HEK293 (cell line): ENCODE data around the gene DBI.

Experiments
- CTCF ChIA-PET: fragments of 350-600 bp; formaldehyde crosslinking; extraction: SDS; loops from one replicate; lab custom pipeline; 2021; ENCODE audit warnings: antibody characterized with exemption; lab: Yijun Ruan, JAX
- POLR2A ChIA-PET: fragments of 300-600 bp; formaldehyde crosslinking; extraction: SDS; loops from one replicate; lab custom pipeline; 2020; ENCODE audit warnings: antibody characterized with exemption, inconsistent platforms; lab: Yijun Ruan, JAX
- H3K27ac ChIP-seq: fragments of 200-500 bp; sonication (Bioruptor generic); 2 replicates; pipeline ENCODE4 v1.5.1; 2014; ENCODE audit warnings: low read depth, low read length, control low read depth, inconsistent platforms; ENCODE audit errors: extremely low read depth
- H3K36me3 ChIP-seq, 2 experiments: fragments of 200-500 bp in 1 of 2; sonication (Bioruptor generic) in 1 of 2; 1 replicate in 1 of 2; 2 replicates in 1 of 2; pipeline ENCODE4 v1.5.1; 2014 to 2017; ENCODE audit warnings: inconsistent platforms in 2 of 2, low read length in 2 of 2; ENCODE audit not compliant: control insufficient read depth in 2 of 2, insufficient read depth in 1 of 2
- H3K4me1 ChIP-seq: fragments of 200-500 bp; sonication (Bioruptor generic); 2 replicates; pipeline ENCODE4 v1.5.1; 2014; ENCODE audit warnings: mild to moderate bottlenecking, low read length, inconsistent platforms; ENCODE audit not compliant: control insufficient read depth, insufficient read depth
- H3K4me3 ChIP-seq: 2 replicates; pipeline ENCODE4 v1.5.1; 2011; ENCODE audit warnings: low read depth, mild to moderate bottlenecking, control low read depth, low read length, moderate library complexity
- H3K9me3 ChIP-seq: fragments of 200-500 bp; sonication (Bioruptor generic); 2 replicates; pipeline ENCODE4 v1.5.1; 2014; ENCODE audit warnings: low read depth, low read length, inconsistent platforms; ENCODE audit not compliant: control insufficient read depth, insufficient read depth
- FEZF1 ChIP-seq: fragments of 450-650 bp; formaldehyde crosslinking; IDR thresholded peaks from 2 replicates; pipeline ENCODE4 v1.5.1; 2016; ENCODE audit warnings: missing biosample characterization, missing genetic modification characterization
- GLIS1 ChIP-seq: fragments of 450-650 bp; formaldehyde crosslinking; IDR thresholded peaks from 2 replicates; pipeline ENCODE4 v1.5.1; 2016; ENCODE audit warnings: missing biosample characterization, missing genetic modification characterization
- HOXA7 ChIP-seq: sonication (generic); formaldehyde crosslinking; IDR thresholded peaks from 2 replicates; pipeline ENCODE4 v1.8.1; 2022; ENCODE audit warnings: missing genetic modification reagents, borderline replicate concordance
- KLF10 ChIP-seq: fragments of 450-650 bp; IDR thresholded peaks from 2 replicates; pipeline ENCODE4 v1.5.1; 2018; ENCODE audit warnings: missing biosample characterization, mild to moderate bottlenecking, missing genetic modification characterization
- SP2 ChIP-seq: fragments of 450-650 bp; formaldehyde crosslinking; IDR thresholded peaks from 2 replicates; pipeline ENCODE4 v1.5.1; 2016; ENCODE audit warnings: missing biosample characterization, missing genetic modification characterization
- ZBTB48 ChIP-seq: fragments of 450-650 bp; formaldehyde crosslinking; IDR thresholded peaks from 2 replicates; pipeline ENCODE4 v1.5.1; 2016; ENCODE audit warnings: missing biosample characterization, missing genetic modification characterization
- ZBTB7A ChIP-seq: fragments of 450-650 bp; formaldehyde crosslinking; IDR thresholded peaks from 2 replicates; pipeline ENCODE4 v1.5.1; 2016; ENCODE audit warnings: low read depth, missing biosample characterization, missing genetic modification characterization
- ZFP69B ChIP-seq: fragments of 450-650 bp; formaldehyde crosslinking; IDR thresholded peaks from 2 replicates; pipeline ENCODE4 v1.5.1; 2016; ENCODE audit warnings: missing biosample characterization, missing genetic modification characterization
- ZNF146 ChIP-seq: fragments of 450-650 bp; formaldehyde crosslinking; IDR thresholded peaks from 2 replicates; pipeline ENCODE4 v1.5.1; 2016; ENCODE audit warnings: missing biosample characterization, missing genetic modification characterization
- ZNF184 ChIP-seq: fragments of 450-650 bp; IDR thresholded peaks from 2 replicates; pipeline ENCODE4 v1.5.1; 2018; ENCODE audit warnings: missing biosample characterization, mild to moderate bottlenecking, missing genetic modification characterization
- ZNF239 ChIP-seq: fragments of 450-650 bp; formaldehyde crosslinking; IDR thresholded peaks from 2 replicates; pipeline ENCODE4 v1.5.1; 2016; ENCODE audit warnings: missing biosample characterization, missing genetic modification characterization
- ZNF324 ChIP-seq: fragments of 450-650 bp; formaldehyde crosslinking; IDR thresholded peaks from 2 replicates; pipeline ENCODE4 v1.5.1; 2016; ENCODE audit warnings: missing biosample characterization, missing genetic modification characterization
- ZNF394 ChIP-seq: fragments of 450-650 bp; formaldehyde crosslinking; IDR thresholded peaks from 2 replicates; pipeline ENCODE4 v1.5.1; 2016; ENCODE audit warnings: missing biosample characterization, missing genetic modification characterization, mild to moderate bottlenecking, moderate library complexity, borderline replicate concordance
- ZNF416 ChIP-seq: fragments of 450-650 bp; formaldehyde crosslinking; IDR thresholded peaks from 2 replicates; pipeline ENCODE4 v1.5.1; 2016; ENCODE audit warnings: missing biosample characterization, missing genetic modification characterization
- ZNF433 ChIP-seq: fragments of 450-650 bp; formaldehyde crosslinking; IDR thresholded peaks from 2 replicates; pipeline ENCODE4 v1.5.1; 2016; ENCODE audit warnings: missing biosample characterization, missing genetic modification characterization, low read depth
- ZNF501 ChIP-seq: fragments of 450-650 bp; formaldehyde crosslinking; IDR thresholded peaks from 2 replicates; pipeline ENCODE4 v1.5.1; 2016; ENCODE audit warnings: missing biosample characterization, missing genetic modification characterization
- ZNF529 ChIP-seq: fragments of 450-650 bp; formaldehyde crosslinking; IDR thresholded peaks from 2 replicates; pipeline ENCODE4 v1.5.1; 2017; ENCODE audit warnings: missing genetic modification characterization, missing biosample characterization; ENCODE audit not compliant: insufficient replicate concordance
- ZNF596 ChIP-seq: fragments of 450-650 bp; IDR thresholded peaks from 2 replicates; pipeline ENCODE4 v1.5.0; 2018; ENCODE audit warnings: missing biosample characterization, mild to moderate bottlenecking, missing genetic modification characterization, moderate library complexity
- ZNF610 ChIP-seq: fragments of 450-650 bp; formaldehyde crosslinking; IDR thresholded peaks from 2 replicates; pipeline ENCODE4 v1.5.1; 2016; ENCODE audit warnings: missing biosample characterization, missing genetic modification characterization, borderline replicate concordance
- ZNF624 ChIP-seq: fragments of 450-650 bp; formaldehyde crosslinking; IDR thresholded peaks from 2 replicates; pipeline ENCODE4 v1.5.1; 2017; ENCODE audit warnings: missing biosample characterization, missing genetic modification characterization
- ZNF701 ChIP-seq: fragments of 450-650 bp; formaldehyde crosslinking; IDR thresholded peaks from 2 replicates; pipeline ENCODE4 v1.5.1; 2016; ENCODE audit warnings: missing biosample characterization, missing genetic modification characterization
- ZNF747 ChIP-seq: fragments of 450-650 bp; formaldehyde crosslinking; IDR thresholded peaks from 2 replicates; pipeline ENCODE4 v1.5.1; 2016; ENCODE audit warnings: missing biosample characterization, missing genetic modification characterization
- ZNF777 ChIP-seq: fragments of 450-650 bp; formaldehyde crosslinking; IDR thresholded peaks from 2 replicates; pipeline ENCODE4 v1.5.1; 2017; ENCODE audit warnings: missing biosample characterization, missing genetic modification characterization, borderline replicate concordance
- ZNF837 ChIP-seq: fragments of 450-650 bp; formaldehyde crosslinking; IDR thresholded peaks from 2 replicates; pipeline ENCODE4 v1.5.1; 2016; ENCODE audit warnings: missing biosample characterization, missing genetic modification characterization
- ZXDB ChIP-seq: fragments of 450-650 bp; formaldehyde crosslinking; IDR thresholded peaks from 2 replicates; pipeline ENCODE4 v1.5.1; 2016; ENCODE audit warnings: missing biosample characterization, missing genetic modification characterization
- TF ChIP-seq, protein P1 (sequence below): fragments of 450-650 bp; formaldehyde crosslinking; IDR thresholded peaks from 2 replicates; pipeline ENCODE4 v1.5.1; 2016; ENCODE audit warnings: missing biosample characterization, missing genetic modification characterization, low read depth
- TF ChIP-seq, protein P2 (sequence below): fragments of 450-650 bp; formaldehyde crosslinking; IDR thresholded peaks from 2 replicates; pipeline ENCODE4 v1.5.1; 2016; ENCODE audit warnings: missing biosample characterization, missing genetic modification characterization, low read depth

Gene DBI

DNA sequence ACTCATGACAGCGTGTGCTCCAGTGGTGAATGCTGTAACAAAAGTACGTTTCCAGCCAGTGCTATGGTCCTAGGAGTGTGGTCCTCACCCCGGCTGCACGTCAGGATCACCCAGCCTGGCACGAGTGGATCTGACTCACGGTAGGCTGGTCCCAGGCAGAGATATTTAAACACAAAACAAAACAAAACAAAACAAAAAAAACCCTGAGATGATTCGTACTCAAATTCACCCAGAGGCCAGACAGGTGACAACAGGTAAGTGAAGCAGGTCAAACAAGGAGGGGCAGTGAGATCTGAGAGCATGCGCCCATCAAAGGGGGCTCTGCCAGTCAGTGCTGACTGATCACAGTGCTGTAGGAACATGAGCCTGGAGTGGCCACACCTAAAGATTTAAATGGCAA, 43.3 kb upstream of the DBI start:
- ChIA-PET CTCF (interaction anchor here (0.9 kb wide), 1 partner anchor 12 kb away, joined by 4 read pairs; no protein-coding TSS in a partner anchor), POLR2A (no interaction called here)
- H3K36me3 ChIP-seq = no peaks in the 10 kb centered on the region
- H3K9me3 ChIP-seq = no peaks in the 10 kb centered on the region
- H3K4me1 ChIP-seq = no peaks in the 10 kb centered on the region
- H3K4me3 ChIP-seq = no peak overlapping the region
- H3K27ac ChIP-seq = no peak overlapping the region
- TF ChIP-seq ZNF433 (no peak), ZNF777 (tag by site-specific recombination) (no peak), FEZF1 (no peak), ZNF747 (tag by site-specific recombination) (no peak)

DNA sequence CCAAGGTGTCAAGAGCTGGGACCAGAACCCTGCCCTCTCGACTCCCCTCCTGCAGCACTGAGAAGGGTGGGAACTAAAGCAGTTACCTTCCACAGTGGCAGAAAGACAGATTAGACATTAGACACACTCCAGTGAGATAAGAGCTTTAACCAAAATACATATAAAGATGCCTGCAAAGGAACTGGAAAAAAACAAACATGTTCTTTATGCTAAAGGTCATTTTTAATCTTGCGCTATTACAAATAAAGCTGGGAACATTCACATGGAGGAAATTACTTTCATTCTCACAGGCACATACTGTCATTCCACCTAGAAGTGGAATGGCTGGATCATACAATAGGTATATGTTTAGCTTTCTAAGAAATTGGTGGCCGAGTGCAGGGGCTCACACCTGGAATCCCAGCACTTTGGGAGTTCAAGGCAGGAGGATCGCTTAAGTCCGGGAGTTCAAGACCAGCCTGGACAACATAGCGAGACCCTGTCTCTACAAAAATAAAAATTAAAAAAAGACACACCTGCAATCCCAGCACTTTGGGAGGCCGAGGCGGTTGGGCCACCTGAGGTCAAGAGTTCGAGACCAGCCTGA, 42.0 kb upstream of the DBI start:
- no peak overlapping the region for H3K27ac ChIP-seq
- no peaks in the 10 kb centered on the region for H3K4me1 ChIP-seq
- H3K4me3 ChIP-seq = no peak overlapping the region
- TF ChIP-seq ZNF416 (tag by site-specific recombination) (no peak), ZNF501 (tag by site-specific recombination) (no peak), ZNF596 (tag by site-specific recombination) (no peak), ZNF529 (no peak), ZNF701 (no peak), ZNF837 (tag by site-specific recombination) (no peak), ZFP69B (tag by site-specific recombination) (no peak)
- TF ChIP-seq, protein P1, sequence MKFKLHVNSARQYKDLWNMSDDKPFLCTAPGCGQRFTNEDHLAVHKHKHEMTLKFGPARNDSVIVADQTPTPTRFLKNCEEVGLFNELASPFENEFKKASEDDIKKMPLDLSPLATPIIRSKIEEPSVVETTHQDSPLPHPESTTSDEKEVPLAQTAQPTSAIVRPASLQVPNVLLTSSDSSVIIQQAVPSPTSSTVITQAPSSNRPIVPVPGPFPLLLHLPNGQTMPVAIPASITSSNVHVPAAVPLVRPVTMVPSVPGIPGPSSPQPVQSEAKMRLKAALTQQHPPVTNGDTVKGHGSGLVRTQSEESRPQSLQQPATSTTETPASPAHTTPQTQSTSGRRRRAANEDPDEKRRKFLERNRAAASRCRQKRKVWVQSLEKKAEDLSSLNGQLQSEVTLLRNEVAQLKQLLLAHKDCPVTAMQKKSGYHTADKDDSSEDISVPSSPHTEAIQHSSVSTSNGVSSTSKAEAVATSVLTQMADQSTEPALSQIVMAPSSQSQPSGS = no peak
- no peaks in the 10 kb centered on the region for H3K36me3 ChIP-seq
- H3K9me3 ChIP-seq = no peaks in the 10 kb centered on the region
- CTCF ChIA-PET = interaction anchor here (0.6 to 0.7 kb wide), 2 partner anchors 84 to 91 kb away, joined by 3 to 5 read pairs; no protein-coding TSS in a partner anchor
- POLR2A ChIA-PET = no interaction called here

DNA sequence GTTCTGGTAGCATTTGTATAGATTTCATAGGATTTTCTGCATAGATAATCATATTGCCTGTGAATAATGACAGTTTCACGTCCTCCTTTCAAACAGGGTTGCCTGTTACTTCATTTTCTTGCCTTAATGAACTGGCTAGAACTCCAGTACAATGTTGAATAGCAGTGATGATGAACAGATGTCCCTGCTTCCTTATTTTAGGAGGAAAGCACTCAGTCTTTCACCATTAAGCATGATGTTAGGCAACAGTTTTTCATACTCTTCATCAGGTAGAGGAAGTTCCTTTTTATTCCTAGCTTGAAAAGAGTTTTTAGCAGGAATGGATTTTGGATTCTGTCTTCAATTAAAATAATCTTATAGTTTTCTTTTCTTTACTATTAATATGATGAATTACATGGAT, 39.8 kb upstream of the DBI start:
- no peaks in the 10 kb centered on the region for H3K9me3 ChIP-seq
- no peak overlapping the region for H3K27ac ChIP-seq
- no peak overlapping the region for H3K4me3 ChIP-seq
- H3K4me1 ChIP-seq = no peaks in the 10 kb centered on the region
- CTCF ChIA-PET = interaction anchor here (0.7 kb wide), 1 partner anchor 113 kb away, joined by 6 read pairs; no protein-coding TSS in a partner anchor
- POLR2A ChIA-PET = interaction anchor here (0.7 to 1.2 kb wide), 2 partner anchors 17 to 40 kb away, joined by 3 to 5 read pairs; partner anchors contain the start of genes C2orf76 and DBI
- no peaks in the 10 kb centered on the region for H3K36me3 ChIP-seq
- TF ChIP-seq HOXA7 (CRISPR knock-in tag) (no peak), ZBTB48 (tag by site-specific recombination) (no peak), ZNF394 (tag by site-specific recombination) (no peak), ZNF624 (tag by site-specific recombination) (no peak), ZXDB (tag by site-specific recombination) (no peak), ZNF239 (tag by site-specific recombination) (no peak), ZNF324 (tag by site-specific recombination) (no peak), SP2 (tag by site-specific recombination) (no peak), ZNF184 (tag by site-specific recombination) (no peak), ZNF146 (tag by site-specific recombination) (no peak), GLIS1 (tag by site-specific recombination) (no peak), KLF10 (tag by site-specific recombination) (no peak), ZNF610 (tag by site-specific recombination) (no peak), ZBTB7A (tag by site-specific recombination) (no peak)
- TF ChIP-seq, protein P2, sequence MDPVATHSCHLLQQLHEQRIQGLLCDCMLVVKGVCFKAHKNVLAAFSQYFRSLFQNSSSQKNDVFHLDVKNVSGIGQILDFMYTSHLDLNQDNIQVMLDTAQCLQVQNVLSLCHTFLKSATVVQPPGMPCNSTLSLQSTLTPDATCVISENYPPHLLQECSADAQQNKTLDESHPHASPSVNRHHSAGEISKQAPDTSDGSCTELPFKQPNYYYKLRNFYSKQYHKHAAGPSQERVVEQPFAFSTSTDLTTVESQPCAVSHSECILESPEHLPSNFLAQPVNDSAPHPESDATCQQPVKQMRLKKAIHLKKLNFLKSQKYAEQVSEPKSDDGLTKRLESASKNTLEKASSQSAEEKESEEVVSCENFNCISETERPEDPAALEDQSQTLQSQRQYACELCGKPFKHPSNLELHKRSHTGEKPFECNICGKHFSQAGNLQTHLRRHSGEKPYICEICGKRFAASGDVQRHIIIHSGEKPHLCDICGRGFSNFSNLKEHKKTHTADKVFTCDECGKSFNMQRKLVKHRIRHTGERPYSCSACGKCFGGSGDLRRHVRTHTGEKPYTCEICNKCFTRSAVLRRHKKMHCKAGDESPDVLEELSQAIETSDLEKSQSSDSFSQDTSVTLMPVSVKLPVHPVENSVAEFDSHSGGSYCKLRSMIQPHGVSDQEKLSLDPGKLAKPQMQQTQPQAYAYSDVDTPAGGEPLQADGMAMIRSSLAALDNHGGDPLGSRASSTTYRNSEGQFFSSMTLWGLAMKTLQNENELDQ (tag by site-specific recombination) = no peak
